22Rv1 (cell line): Measurements from ENCODE around the gene GASK1A.

ENCODE experiments used
- CTCF ChIP-seq: fragments of 450-650 bp; IDR thresholded peaks from 2 replicates; pipeline ENCODE4 v1.5.1; 2017; ENCODE audit warnings: mild to moderate bottlenecking
- ZFX ChIP-seq: fragments of 450-650 bp; IDR thresholded peaks from 2 replicates; pipeline ENCODE4 v1.6.1; 2017; ENCODE audit warnings: antibody characterized with exemption, borderline replicate concordance

GRCh38 chr3:43094851-43095250 is 115.7 kb downstream of the GASK1A start:
- TF ChIP-seq CTCF (no peak), ZFX (no peak)
